Measurements from ENCODE around the gene CCNT1.

The CCNT1 gene

DNA sequence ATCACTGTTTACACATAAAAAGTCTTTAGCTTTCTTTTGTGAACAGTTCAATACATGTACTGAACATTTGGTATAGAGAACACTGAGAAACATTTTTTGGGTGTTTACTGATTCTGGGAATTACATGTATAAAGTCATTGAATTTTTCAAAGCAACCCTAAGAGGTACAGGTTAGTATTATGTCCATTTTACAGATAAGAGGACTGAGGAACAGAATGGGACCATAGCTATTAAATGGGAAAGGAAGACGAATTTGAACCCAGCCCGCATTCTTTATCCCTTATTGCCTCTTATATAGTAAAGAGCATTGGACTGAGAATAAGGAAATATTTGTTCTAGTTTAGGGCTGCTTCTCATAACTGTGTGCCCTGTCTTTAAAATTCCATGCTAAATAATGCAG, 33.6 kb downstream of the CCNT1 start:
- TF ChIP-seq, protein P1, sequence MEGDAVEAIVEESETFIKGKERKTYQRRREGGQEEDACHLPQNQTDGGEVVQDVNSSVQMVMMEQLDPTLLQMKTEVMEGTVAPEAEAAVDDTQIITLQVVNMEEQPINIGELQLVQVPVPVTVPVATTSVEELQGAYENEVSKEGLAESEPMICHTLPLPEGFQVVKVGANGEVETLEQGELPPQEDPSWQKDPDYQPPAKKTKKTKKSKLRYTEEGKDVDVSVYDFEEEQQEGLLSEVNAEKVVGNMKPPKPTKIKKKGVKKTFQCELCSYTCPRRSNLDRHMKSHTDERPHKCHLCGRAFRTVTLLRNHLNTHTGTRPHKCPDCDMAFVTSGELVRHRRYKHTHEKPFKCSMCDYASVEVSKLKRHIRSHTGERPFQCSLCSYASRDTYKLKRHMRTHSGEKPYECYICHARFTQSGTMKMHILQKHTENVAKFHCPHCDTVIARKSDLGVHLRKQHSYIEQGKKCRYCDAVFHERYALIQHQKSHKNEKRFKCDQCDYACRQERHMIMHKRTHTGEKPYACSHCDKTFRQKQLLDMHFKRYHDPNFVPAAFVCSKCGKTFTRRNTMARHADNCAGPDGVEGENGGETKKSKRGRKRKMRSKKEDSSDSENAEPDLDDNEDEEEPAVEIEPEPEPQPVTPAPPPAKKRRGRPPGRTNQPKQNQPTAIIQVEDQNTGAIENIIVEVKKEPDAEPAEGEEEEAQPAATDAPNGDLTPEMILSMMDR (conservative IDR thresholded peaks at IDR 0.05), result no peak
- peak overlapping the region; percentile 92 for H3K27ac ChIP-seq

DNA sequence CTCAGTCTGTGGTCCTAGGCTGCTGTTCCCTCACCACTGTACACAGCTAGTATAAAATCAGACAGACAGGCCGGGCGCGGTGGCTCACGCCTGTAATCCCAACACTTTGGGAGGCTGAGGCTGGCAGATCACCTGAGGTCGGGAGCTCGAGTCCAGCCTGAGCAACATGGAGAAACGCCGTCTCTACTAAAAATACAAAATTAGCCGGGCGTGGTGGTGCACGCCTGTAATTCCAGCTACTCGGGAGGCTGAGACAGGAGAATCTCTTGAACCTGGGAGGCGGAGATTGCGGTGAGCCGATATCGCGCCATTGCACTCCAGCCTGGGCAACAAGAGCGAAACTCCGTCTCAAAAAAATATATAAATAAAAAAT, 34.0 kb downstream of the CCNT1 start:
- H3K27ac ChIP-seq, result peak overlapping the region; percentile 92

DNA sequence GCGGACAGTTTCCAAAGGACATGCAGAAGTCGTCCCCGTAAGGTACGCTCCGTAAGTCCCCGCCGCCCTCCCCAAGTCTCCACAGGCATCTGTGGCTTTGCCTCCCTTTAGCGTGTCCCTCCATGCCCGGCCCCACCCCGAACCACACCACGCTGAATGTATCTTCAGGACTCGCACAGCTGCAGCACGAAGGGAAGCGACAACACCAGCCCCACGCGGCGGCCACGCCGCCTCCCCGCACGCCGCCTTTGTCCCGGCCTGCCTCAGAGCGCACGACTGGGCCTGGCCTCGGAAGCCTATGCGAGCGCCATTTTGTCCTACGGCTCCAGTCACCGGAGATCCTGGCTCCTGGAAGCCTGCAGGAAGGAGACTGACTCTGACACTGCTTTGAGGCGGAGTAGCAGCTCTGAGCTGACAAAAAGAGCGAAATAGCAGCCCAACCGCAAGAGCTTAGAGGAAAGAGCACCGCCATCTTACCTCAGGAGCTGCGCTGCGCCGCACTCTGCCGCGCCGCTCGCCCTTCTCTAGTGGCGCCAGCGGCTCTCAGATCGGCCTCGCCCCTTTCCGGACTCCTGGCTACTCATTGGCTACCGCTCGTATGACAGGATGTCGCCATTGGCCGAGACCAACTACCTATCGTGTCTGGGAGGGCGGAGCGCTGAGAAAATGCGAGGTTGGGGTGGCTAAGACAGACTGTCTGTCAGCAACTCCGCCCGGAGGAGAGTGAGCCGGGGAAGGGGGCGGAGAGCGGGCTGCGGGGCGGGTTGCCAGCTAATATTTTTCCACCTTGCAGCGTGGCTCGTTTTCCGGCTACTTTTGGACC, 34.6 kb downstream of the CCNT1 start, which contains the start of gene KANSL2:
KANSL2 (minus strand) TSS at position 529 of the 823 bp plus-strand sequence. CDS start 606 bp downstream, outside the sequence.
- TF ChIP-seq, protein P1 (conservative IDR thresholded peaks at IDR 0.05), result no peak
- H3K27ac ChIP-seq, result peak within 1 kb of the TSS; percentile 92

DNA sequence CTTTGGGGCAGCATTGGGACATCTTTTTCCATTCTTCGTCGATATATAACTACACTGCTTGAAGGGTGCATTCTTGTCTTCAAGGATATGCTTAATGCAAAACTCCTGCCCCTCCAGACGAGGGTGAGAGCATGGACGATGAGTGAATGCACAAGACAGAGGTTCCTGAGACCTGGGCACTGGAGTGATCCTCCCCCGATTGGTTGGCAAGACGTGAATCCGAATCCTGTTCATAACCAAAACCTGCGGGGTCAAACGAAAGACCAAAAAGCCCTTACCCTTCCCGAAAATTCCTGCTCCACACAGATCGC, 35.2 kb downstream of the CCNT1 start:
- TF ChIP-seq, protein P1 (conservative IDR thresholded peaks at IDR 0.05), result no peak
- peak overlapping the region; percentile 92 for H3K27ac ChIP-seq

DNA sequence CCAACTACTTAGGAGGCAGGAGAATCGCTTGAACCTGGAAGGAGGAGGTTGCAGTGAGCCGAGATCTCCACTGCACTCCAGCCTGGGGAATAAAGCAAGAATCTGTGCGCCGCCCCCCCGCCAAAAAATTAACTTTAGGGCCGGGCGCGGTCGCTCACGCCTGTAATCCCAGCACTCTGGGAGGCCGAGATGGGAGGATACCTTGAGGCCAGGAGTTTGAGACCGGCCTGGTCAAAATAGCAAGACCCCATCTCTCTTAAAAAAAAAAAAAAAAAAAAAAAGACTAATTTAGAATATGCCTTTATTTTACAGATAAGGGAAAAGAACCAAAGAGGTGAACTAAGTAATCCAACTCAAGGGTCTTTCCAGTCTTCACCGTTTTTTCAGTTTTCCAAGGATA, 35.6 kb downstream of the CCNT1 start:
- TF ChIP-seq, protein P1 (conservative IDR thresholded peaks at IDR 0.05), result no peak
- H3K27ac ChIP-seq, result peak overlapping the region; percentile 92; the same call in 1 of the 2 replicates

DNA sequence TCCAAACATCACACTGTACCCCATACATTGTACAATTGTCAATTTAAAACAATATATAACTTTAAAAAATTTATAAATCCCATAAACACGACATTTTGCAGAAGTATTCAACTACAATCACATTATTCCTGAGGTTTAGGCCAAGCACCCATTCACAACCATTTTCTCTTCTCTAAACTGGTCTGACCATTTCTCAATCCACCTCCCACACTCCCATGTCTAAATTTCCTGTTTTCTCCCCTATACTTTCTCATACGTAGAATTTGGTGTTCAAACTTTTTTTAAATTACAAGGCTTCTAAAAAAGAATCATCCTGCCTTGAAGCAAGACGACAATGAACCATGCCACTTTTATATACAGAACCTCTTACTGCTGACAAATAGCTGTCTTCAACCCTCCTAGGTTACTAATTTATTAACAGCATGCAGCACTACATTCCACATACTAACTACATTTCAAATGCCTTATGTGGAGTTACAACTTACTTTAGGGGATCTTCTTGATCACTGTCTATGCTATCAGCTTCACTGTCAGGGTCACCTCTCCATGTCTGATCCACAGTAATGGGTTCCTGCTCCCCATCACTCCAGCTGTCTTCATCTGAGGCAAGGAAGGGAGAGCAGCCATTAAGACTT, 37.8 kb downstream of the CCNT1 start:
- TF ChIP-seq, protein P1 (conservative IDR thresholded peaks at IDR 0.05), result no peak
- peak overlapping the region; percentile 13; the same call in 1 of the 2 replicates for H3K27ac ChIP-seq

DNA sequence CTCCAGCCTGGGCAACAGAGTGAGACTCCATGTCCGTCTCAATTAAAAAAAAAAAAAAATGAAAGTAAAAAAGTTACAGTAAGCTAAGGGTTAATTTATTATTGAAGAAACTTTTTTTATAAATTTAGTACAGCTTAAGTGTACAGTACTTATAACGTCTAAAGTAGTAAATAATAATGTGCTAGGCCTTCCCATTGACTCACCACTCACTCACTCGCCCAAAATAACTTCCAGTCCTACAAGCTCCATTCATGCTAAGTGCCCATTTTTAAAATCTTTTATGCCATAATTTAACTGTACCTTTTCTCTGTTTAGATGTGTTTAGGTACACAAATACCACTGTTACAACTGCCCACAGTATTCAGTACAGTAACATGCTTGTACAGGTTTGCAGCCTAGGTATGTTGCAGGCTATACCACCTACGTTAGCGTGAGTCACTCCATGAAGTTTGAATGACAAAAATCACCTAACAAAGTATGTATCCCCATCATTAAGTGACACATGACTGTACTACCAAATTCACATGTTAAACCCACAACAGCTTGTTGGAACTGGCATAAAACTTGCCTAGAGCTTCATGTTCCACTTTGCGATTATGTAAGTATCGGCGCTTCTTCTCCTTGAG, 45.2 kb downstream of the CCNT1 start:
- TF ChIP-seq, protein P1 (conservative IDR thresholded peaks at IDR 0.05), result no peak
- no peak overlapping the region for H3K27ac ChIP-seq
